Neural cell (in vitro differentiated cells): Measurements from ENCODE around the gene FAM229A. TPM values are rescaled to one million over a fixed set of nuclear protein-coding genes. Genes with fewer than 3 reads are reported as not detected.

Source experiments
- H2AFZ ChIP-seq: fragments of 200-600, 300-800 bp; sonication (generic), shearing (Covaris generic); 2 replicates; pipeline ENCODE4 v1.6.0; 2014; ENCODE audit warnings: low read depth, mild to moderate bottlenecking, antibody characterized with exemption, low read length, moderate library complexity
- H3F3A ChIP-seq: fragments of 200-600 bp; shearing (Covaris generic); 2 replicates; pipeline ENCODE4 v1.6.1; 2016; ENCODE audit warnings: mild to moderate bottlenecking, moderate library complexity, mixed read lengths, antibody characterized with exemption, low read length; ENCODE audit not compliant: insufficient read depth, poor library complexity, severe bottlenecking
- H3K27ac ChIP-seq: fragments of 200-600, 300-800 bp; sonication (generic), shearing (Covaris generic); 2 replicates; pipeline ENCODE4 v1.5.1; 2014; ENCODE audit warnings: mild to moderate bottlenecking, low read length, moderate library complexity
- H3K27me3 ChIP-seq: fragments of 300-800, 200-600 bp; sonication (generic), shearing (Covaris generic); 2 replicates; pipeline ENCODE4 v1.6.0; 2014; ENCODE audit warnings: mild to moderate bottlenecking, low read depth, low read length, moderate library complexity; ENCODE audit not compliant: insufficient read depth
- H3K36me3 ChIP-seq: fragments of 300-800, 200-600 bp; sonication (generic), shearing (Covaris generic); 2 replicates; pipeline ENCODE4 v1.5.1; 2014; ENCODE audit warnings: mild to moderate bottlenecking, antibody characterized with exemption, low read length, moderate library complexity; ENCODE audit not compliant: insufficient read depth
- H3K4me2 ChIP-seq: fragments of 300-800, 200-600 bp; sonication (generic), shearing (Covaris generic); 2 replicates; pipeline ENCODE4 v1.6.0; 2014; ENCODE audit warnings: mild to moderate bottlenecking, low read length
- H3K4me3 ChIP-seq: fragments of 300-800, 200-600 bp; sonication (generic), shearing (Covaris generic); 2 replicates; pipeline ENCODE4 v1.5.1; 2014; ENCODE audit warnings: mild to moderate bottlenecking, low read length, moderate library complexity
- H3K79me2 ChIP-seq: fragments of 200-600 bp; shearing (Covaris generic); replicated peaks from 2 replicates; pipeline ENCODE4 v1.6.0; 2014; ENCODE audit warnings: mild to moderate bottlenecking, low read length, moderate library complexity; ENCODE audit not compliant: insufficient read depth
- H3K9ac ChIP-seq: fragments of 300-800, 200-600 bp; sonication (generic), shearing (Covaris generic); 2 replicates; pipeline ENCODE4 v1.6.1; 2016; ENCODE audit warnings: mild to moderate bottlenecking, low read length, mixed read lengths
- H3K9me2 ChIP-seq: fragments of 200-600 bp; shearing (Covaris generic); 2 replicates; pipeline ENCODE4 v1.6.1; 2016; ENCODE audit warnings: mild to moderate bottlenecking, low read length, mixed read lengths; ENCODE audit not compliant: insufficient read depth
- H3K9me3 ChIP-seq: fragments of 200-600, 300-800 bp; sonication (generic), shearing (Covaris generic); 2 replicates; pipeline ENCODE4 v1.6.1; 2016; ENCODE audit warnings: mild to moderate bottlenecking, mixed run types, low read length, moderate library complexity, mixed read lengths
- H4K20me1 ChIP-seq: fragments of 200-600 bp; shearing (Covaris generic); 2 replicates; pipeline ENCODE4 v1.6.1; 2016; ENCODE audit warnings: mild to moderate bottlenecking, mixed run types; ENCODE audit not compliant: insufficient read depth
- EP300 ChIP-seq: fragments of 450-650 bp; conservative IDR thresholded peaks from 2 replicates; pipeline ENCODE4 v1.6.1; 2014; ENCODE audit warnings: antibody characterized with exemption, mild to moderate bottlenecking, moderate library complexity; ENCODE audit not compliant: poor library complexity, severe bottlenecking
- EZH2 ChIP-seq: fragments of 200-600, 300-800 bp; shearing (Covaris generic), sonication (generic); IDR thresholded peaks from 2 replicates; pipeline ENCODE4 v1.6.1; 2014; ENCODE audit warnings: antibody characterized with exemption, low read length, borderline replicate concordance, mild to moderate bottlenecking; ENCODE audit not compliant: insufficient read depth, poor library complexity, severe bottlenecking
- MXI1 ChIP-seq: fragments of 450-650 bp; conservative IDR thresholded peaks from 2 replicates; pipeline ENCODE4 v1.6.1; 2014; ENCODE audit warnings: antibody characterized with exemption, mild to moderate bottlenecking; ENCODE audit not compliant: poor library complexity, severe bottlenecking
- POLR2AphosphoS5 ChIP-seq: IDR thresholded peaks from 2 replicates; pipeline ENCODE4 v1.6.1; 2012
- RAD21 ChIP-seq: fragments of 450-650 bp; conservative IDR thresholded peaks from 2 replicates; pipeline ENCODE4 v1.6.1; 2014; ENCODE audit warnings: antibody characterized with exemption, mild to moderate bottlenecking, moderate library complexity
- SMC3 ChIP-seq: fragments of 450-650 bp; conservative IDR thresholded peaks from 2 replicates; pipeline ENCODE4 v1.6.1; 2014; ENCODE audit warnings: antibody characterized with exemption, mild to moderate bottlenecking, moderate library complexity; ENCODE audit not compliant: poor library complexity
- TAF1 ChIP-seq: IDR thresholded peaks from 2 replicates; pipeline ENCODE4 v1.6.1; 2012; ENCODE audit warnings: low read depth
- polyA plus RNA-seq: library from polyadenylated mRNA; depleted of rRNA; stranded (reverse); fragments of >200 nt; gene quantifications from 2 replicates; pipeline ENCODE4 v1.2.3, GENCODE V29; 2014
- TF ChIP-seq, protein P1 (sequence below): fragments of 450-650 bp; IDR thresholded peaks from 2 replicates; pipeline ENCODE4 v1.5.1; 2014; ENCODE audit warnings: antibody characterized with exemption, mild to moderate bottlenecking, moderate library complexity; ENCODE audit not compliant: poor library complexity, severe bottlenecking
- TF ChIP-seq, protein P2 (sequence below): IDR thresholded peaks from 2 replicates; pipeline ENCODE4 v1.6.1; 2012; ENCODE audit warnings: borderline replicate concordance

FAM229A gene
- polyA plus RNA-seq, 1 donor from 2014 or later: 6.1 TPM

DNA sequence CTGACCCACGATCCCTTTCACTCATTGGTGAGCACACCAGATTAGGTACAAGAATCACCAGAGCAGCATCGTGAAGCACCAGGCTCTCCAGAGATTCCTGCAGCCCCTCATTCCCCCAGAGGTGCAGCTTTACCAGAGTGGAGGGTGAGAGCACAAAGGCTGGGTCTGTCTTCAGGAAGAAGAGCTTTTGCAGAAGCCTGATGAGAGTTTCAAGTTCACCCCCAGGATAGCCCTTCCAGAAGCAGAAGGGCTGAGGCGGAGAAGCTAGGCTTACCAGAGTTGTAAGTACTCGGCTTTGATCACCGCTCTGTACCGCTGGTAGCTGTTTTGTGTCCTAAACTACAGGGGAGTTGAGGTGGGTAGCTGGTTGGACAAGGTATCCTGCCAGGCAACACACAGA lies 3.2 kb upstream of the FAM229A start:
- H4K20me1 ChIP-seq: no peaks in the 10 kb centered on the region
- H3K79me2 ChIP-seq: no peaks in the 10 kb centered on the region
- no peaks in the 10 kb centered on the region for H3K9me2 ChIP-seq
- no peaks in the 10 kb centered on the region for H3K9me3 ChIP-seq
- TF ChIP-seq EP300 (no peak), RAD21 (no peak), SMC3 (no peak), POLR2AphosphoS5 (no peak), TAF1 (no peak), MXI1 (no peak)
- TF ChIP-seq, protein P1, sequence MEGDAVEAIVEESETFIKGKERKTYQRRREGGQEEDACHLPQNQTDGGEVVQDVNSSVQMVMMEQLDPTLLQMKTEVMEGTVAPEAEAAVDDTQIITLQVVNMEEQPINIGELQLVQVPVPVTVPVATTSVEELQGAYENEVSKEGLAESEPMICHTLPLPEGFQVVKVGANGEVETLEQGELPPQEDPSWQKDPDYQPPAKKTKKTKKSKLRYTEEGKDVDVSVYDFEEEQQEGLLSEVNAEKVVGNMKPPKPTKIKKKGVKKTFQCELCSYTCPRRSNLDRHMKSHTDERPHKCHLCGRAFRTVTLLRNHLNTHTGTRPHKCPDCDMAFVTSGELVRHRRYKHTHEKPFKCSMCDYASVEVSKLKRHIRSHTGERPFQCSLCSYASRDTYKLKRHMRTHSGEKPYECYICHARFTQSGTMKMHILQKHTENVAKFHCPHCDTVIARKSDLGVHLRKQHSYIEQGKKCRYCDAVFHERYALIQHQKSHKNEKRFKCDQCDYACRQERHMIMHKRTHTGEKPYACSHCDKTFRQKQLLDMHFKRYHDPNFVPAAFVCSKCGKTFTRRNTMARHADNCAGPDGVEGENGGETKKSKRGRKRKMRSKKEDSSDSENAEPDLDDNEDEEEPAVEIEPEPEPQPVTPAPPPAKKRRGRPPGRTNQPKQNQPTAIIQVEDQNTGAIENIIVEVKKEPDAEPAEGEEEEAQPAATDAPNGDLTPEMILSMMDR: no peak
- H2AFZ ChIP-seq: no peak overlapping the region
- H3K27me3 ChIP-seq: no peaks in the 10 kb centered on the region
- no peaks in the 10 kb centered on the region for H3K36me3 ChIP-seq
- H3K27ac ChIP-seq: no peak overlapping the region
- no peak overlapping the region for H3K4me3 ChIP-seq
- H3K9ac ChIP-seq: no peak overlapping the region
- H3F3A ChIP-seq: no peaks in the 10 kb centered on the region
- H3K4me2 ChIP-seq: no peak overlapping the region

DNA sequence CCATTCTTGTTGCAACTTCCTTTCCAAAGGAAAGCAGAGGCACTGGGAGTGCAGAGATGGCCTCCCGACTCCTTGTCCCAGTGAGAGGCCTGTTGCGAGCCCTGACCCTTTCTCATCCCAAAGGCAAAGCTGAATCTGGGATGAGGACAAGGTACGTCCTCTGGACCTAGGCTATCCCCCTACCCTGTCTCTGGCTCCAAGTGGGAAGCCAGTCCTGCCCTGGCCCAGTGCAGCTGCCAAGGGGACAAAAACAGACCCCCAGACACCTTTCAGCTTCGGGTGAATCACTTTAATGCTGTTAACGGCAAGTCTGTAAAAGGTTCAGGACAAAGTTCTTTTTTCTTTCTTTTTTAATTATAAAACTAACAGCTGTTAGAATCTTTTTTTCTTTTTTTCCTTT lies 2.6 kb upstream of the FAM229A start:
- Histone ChIP-seq H3K9me3 (no peaks in the 10 kb centered on the region), H3K79me2 (no peaks in the 10 kb centered on the region), H2AFZ (no peak overlapping the region), H3K4me2 (no peak overlapping the region), H3K36me3 (no peaks in the 10 kb centered on the region), H3K4me3 (no peak overlapping the region), H3K9me2 (no peaks in the 10 kb centered on the region), H3K9ac (no peak overlapping the region), H3F3A (no peaks in the 10 kb centered on the region), H3K27me3 (no peaks in the 10 kb centered on the region), H4K20me1 (no peaks in the 10 kb centered on the region), H3K27ac (no peak overlapping the region)
- TF ChIP-seq RAD21: no peak
- no peak for TF ChIP-seq EP300
- TF ChIP-seq EZH2: no peak
- no peak for TF ChIP-seq POLR2AphosphoS5
- TF ChIP-seq TAF1: no peak
- no peak for TF ChIP-seq MXI1
- TF ChIP-seq, protein P2, sequence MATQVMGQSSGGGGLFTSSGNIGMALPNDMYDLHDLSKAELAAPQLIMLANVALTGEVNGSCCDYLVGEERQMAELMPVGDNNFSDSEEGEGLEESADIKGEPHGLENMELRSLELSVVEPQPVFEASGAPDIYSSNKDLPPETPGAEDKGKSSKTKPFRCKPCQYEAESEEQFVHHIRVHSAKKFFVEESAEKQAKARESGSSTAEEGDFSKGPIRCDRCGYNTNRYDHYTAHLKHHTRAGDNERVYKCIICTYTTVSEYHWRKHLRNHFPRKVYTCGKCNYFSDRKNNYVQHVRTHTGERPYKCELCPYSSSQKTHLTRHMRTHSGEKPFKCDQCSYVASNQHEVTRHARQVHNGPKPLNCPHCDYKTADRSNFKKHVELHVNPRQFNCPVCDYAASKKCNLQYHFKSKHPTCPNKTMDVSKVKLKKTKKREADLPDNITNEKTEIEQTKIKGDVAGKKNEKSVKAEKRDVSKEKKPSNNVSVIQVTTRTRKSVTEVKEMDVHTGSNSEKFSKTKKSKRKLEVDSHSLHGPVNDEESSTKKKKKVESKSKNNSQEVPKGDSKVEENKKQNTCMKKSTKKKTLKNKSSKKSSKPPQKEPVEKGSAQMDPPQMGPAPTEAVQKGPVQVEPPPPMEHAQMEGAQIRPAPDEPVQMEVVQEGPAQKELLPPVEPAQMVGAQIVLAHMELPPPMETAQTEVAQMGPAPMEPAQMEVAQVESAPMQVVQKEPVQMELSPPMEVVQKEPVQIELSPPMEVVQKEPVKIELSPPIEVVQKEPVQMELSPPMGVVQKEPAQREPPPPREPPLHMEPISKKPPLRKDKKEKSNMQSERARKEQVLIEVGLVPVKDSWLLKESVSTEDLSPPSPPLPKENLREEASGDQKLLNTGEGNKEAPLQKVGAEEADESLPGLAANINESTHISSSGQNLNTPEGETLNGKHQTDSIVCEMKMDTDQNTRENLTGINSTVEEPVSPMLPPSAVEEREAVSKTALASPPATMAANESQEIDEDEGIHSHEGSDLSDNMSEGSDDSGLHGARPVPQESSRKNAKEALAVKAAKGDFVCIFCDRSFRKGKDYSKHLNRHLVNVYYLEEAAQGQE: no peak
- no peak for TF ChIP-seq SMC3
- TF ChIP-seq, protein P1: no peak
